HCT116 (cell line): ENCODE data around the gene TNFRSF14. TPM values are rescaled to one million over a fixed set of nuclear protein-coding genes. Genes with fewer than 3 reads are reported as not detected.

Source experiments
- ATAC-seq: fragments of 200-7000 bp; cut with Tn5 transposase; 2 replicates; pipeline ENCODE4 v1.9.1; 2020; ENCODE audit warnings: mild to moderate bottlenecking, moderate library complexity
- BruUV-seq: library from RNA; stranded (reverse); fragments of 400-500 nt; replicated peaks from 2 replicates; lab custom pipeline; 2021; lab: Mats Ljungman, UMichigan
- CTCF ChIA-PET: fragments of 300-600 bp; sonication (Branson Sonifier 250); formaldehyde crosslinking; loops from one replicate; lab custom pipeline; 2021; ENCODE audit warnings: antibody characterized with exemption; lab: Charles Lee
- POLR2A ChIA-PET: fragments of 300-600, 350-600 bp; sonication (Branson Sonifier 250); formaldehyde crosslinking; loops from one replicate; lab custom pipeline; 2021; ENCODE audit warnings: antibody characterized with exemption; lab: Charles Lee
- RAD21 ChIA-PET, 2 experiments: fragments of 300-600 bp; sonication (Branson Sonifier 250); formaldehyde crosslinking; loops; one replicate each; lab custom pipeline; 2023; ENCODE audit warnings: low total read pairs in 2 of 2; ENCODE audit not compliant: uncharacterized antibody in 2 of 2, unreplicated experiment in 2 of 2, low non-redundant PET in 1 of 2; lab: Charles Lee
- DNase-seq: peaks from one replicate; pipeline ENCODE4 v3.0.0-alpha.2; 2010; ENCODE audit warnings: low read depth, low spot score
- H2AFZ ChIP-seq: fragments of 200-600 bp; shearing (Covaris generic), sonication (generic); 2 replicates; pipeline ENCODE4 v1.6.1; 2017; ENCODE audit warnings: low read depth, mixed run types, mixed read lengths, antibody characterized with exemption, low read length; ENCODE audit not compliant: poor library complexity, severe bottlenecking
- H3K27ac ChIP-seq: 2 replicates; pipeline ENCODE4 v1.5.1; 2012; ENCODE audit warnings: low read depth, low read length
- H3K27me3 ChIP-seq: fragments of 200-600 bp; sonication (generic); 2 replicates; pipeline ENCODE4 v1.6.1; 2016; ENCODE audit warnings: mixed run types, low read length, mixed read lengths; ENCODE audit not compliant: insufficient read depth
- H3K36me3 ChIP-seq, 2 experiments: fragments of 200-500 bp in 1 of 2; fragments of 200-600 bp in 1 of 2; sonication (Bioruptor generic) in 1 of 2; sonication (generic) in 1 of 2; 2 replicates each; pipeline versions ENCODE4 v1.5.1 to v1.6.1; 2014 to 2016; ENCODE audit warnings: low read length in 2 of 2, inconsistent platforms in 1 of 2, mixed read lengths in 1 of 2, mixed run types in 1 of 2; ENCODE audit not compliant: insufficient read depth in 2 of 2, control insufficient read depth in 1 of 2
- H3K4me1 ChIP-seq, 2 experiments: fragments of 200-600 bp in 1 of 2; sonication (generic) in 1 of 2; 2 replicates each; pipeline versions ENCODE4 v1.5.1 to v1.6.1; 2012 to 2017; ENCODE audit warnings: low read length in 2 of 2, inconsistent platforms in 1 of 2, mild to moderate bottlenecking in 1 of 2, mixed read lengths in 1 of 2, mixed run types in 1 of 2, moderate library complexity in 1 of 2; ENCODE audit not compliant: insufficient read depth in 2 of 2, control insufficient read depth in 1 of 2
- H3K4me2 ChIP-seq: fragments of 200-600 bp; sonication (generic); 2 replicates; pipeline ENCODE4 v1.6.1; 2017; ENCODE audit warnings: mixed run types, low read length, mixed read lengths
- H3K4me3 ChIP-seq, 2 experiments: fragments of 200-600 bp in 1 of 2; sonication (generic) in 1 of 2; replicated peaks in 1 of 2; 2 replicates each; pipeline ENCODE4 v1.5.1; 2011 to 2016; ENCODE audit warnings: low read length in 2 of 2, control low read depth in 1 of 2, low read depth in 1 of 2, mild to moderate bottlenecking in 1 of 2, mixed read lengths in 1 of 2, mixed run types in 1 of 2
- H3K79me2 ChIP-seq: fragments of 200-600 bp; sonication (generic); 2 replicates; pipeline ENCODE4 v1.6.1; 2017; ENCODE audit warnings: mild to moderate bottlenecking, mixed run types, low read length, moderate library complexity, mixed read lengths; ENCODE audit not compliant: insufficient read depth
- H3K9ac ChIP-seq: fragments of 200-600 bp; sonication (generic); 2 replicates; pipeline ENCODE4 v1.6.1; 2016; ENCODE audit warnings: low read length, mixed read lengths
- H3K9me2 ChIP-seq: fragments of 200-600 bp; sonication (generic), shearing (Covaris generic); 2 replicates; pipeline ENCODE4 v1.6.1; 2017; ENCODE audit warnings: mixed run types, mild to moderate bottlenecking, moderate library complexity; ENCODE audit not compliant: insufficient read depth
- H3K9me3 ChIP-seq, 2 experiments: fragments of 200-500 bp in 1 of 2; fragments of 200-600 bp in 1 of 2; sonication (Bioruptor generic) in 1 of 2; sonication (generic) in 1 of 2; 2 replicates each; pipeline ENCODE4 v1.6.1; 2014 to 2017; ENCODE audit warnings: low read length in 2 of 2, mixed read lengths in 2 of 2, inconsistent platforms in 1 of 2, low read depth in 1 of 2, mild to moderate bottlenecking in 1 of 2, mixed run types in 1 of 2, moderate library complexity in 1 of 2; ENCODE audit not compliant: control insufficient read depth in 1 of 2, insufficient read depth in 1 of 2
- H4K20me1 ChIP-seq: fragments of 200-600 bp; sonication (generic), shearing (Covaris generic); 2 replicates; pipeline ENCODE4 v1.6.1; 2017; ENCODE audit warnings: mixed run types, mild to moderate bottlenecking, moderate library complexity; ENCODE audit not compliant: insufficient read depth
- CBX3 ChIP-seq: IDR thresholded peaks from 2 replicates; pipeline ENCODE4 v1.6.1; 2012; ENCODE audit warnings: low read depth
- CEBPB ChIP-seq: IDR thresholded peaks from 2 replicates; pipeline ENCODE4 v1.6.1; 2012; ENCODE audit warnings: low read depth
- CTCF ChIP-seq, 3 experiments: fragments of 200-600 bp in 1 of 3; sonication (generic) in 1 of 3; IDR thresholded peaks in 2 of 3; conservative IDR thresholded peaks in 1 of 3; 2 replicates each; pipeline ENCODE4 v1.5.1; 2012 to 2017; ENCODE audit warnings: low read depth in 2 of 3, low read length in 2 of 3, antibody characterized with exemption in 1 of 3, borderline replicate concordance in 1 of 3, control low read depth in 1 of 3, mild to moderate bottlenecking in 1 of 3, mixed read lengths in 1 of 3, mixed run types in 1 of 3, moderate library complexity in 1 of 3; ENCODE audit not compliant: insufficient read depth in 1 of 3
- EGR1 ChIP-seq: IDR thresholded peaks from 2 replicates; pipeline ENCODE4 v1.6.1; 2012; ENCODE audit warnings: low read depth
- ELF1 ChIP-seq: IDR thresholded peaks from 2 replicates; pipeline ENCODE4 v1.6.1; 2012; ENCODE audit warnings: low read depth, borderline replicate concordance
- EZH2 ChIP-seq: fragments of 200-600 bp; sonication (generic); IDR thresholded peaks from 2 replicates; pipeline ENCODE4 v1.6.1; 2017; ENCODE audit warnings: antibody characterized with exemption, mixed run types
- EZH2phosphoT487 ChIP-seq: fragments of 200-600 bp; IDR thresholded peaks from 2 replicates; pipeline ENCODE4 v1.6.1; 2018; ENCODE audit warnings: antibody characterized with exemption, borderline replicate concordance
- FOSL1 ChIP-seq: IDR thresholded peaks from 2 replicates; pipeline ENCODE4 v1.6.1; 2012; ENCODE audit warnings: low read depth
- JUND ChIP-seq: IDR thresholded peaks from 2 replicates; pipeline ENCODE4 v1.6.1; 2012
- POLR2A ChIP-seq: IDR thresholded peaks from 2 replicates; pipeline ENCODE4 v1.7.0; 2011; ENCODE audit warnings: borderline replicate concordance; ENCODE audit not compliant: insufficient read depth, insufficient read length; ENCODE audit errors: extremely low read depth
- RAD21 ChIP-seq: IDR thresholded peaks from 2 replicates; pipeline ENCODE4 v1.6.1; 2012; ENCODE audit warnings: low read depth, mild to moderate bottlenecking
- SRF ChIP-seq: IDR thresholded peaks from 2 replicates; pipeline ENCODE4 v1.6.1; 2012; ENCODE audit warnings: low read depth
- ZNF274 ChIP-seq: fragments of 200-500 bp; sonication (Bioruptor generic); IDR thresholded peaks from 2 replicates; pipeline ENCODE4 v1.6.1; 2014; ENCODE audit warnings: mild to moderate bottlenecking, low read depth, low read length, inconsistent platforms
- intact Hi-C: fragments of 100-400 bp; cut with micrococcal nuclease; formaldehyde crosslinking; loops from 2 replicates; pipeline ENCODE4 v1.10.0; 2022
- total RNA-seq: library from RNA; stranded (reverse); gene quantifications from one replicate; pipeline ENCODE4 v1.2.1, GENCODE V29; 2021; ENCODE audit not compliant: unreplicated experiment

Gene TNFRSF14
- total RNA-seq, 1 experiment from 2014 or later: 0.66 TPM

GRCh38 chr1:2542246-2542915 lies 13.8 kb upstream of the TNFRSF14 start (continued):
- TF ChIP-seq CTCF (IDR thresholded peaks at IDR 0.05 in 2 of 3, conservative IDR thresholded peaks at IDR 0.05 in 1 of 3; ENCODE audit: borderline replicate concordance in 1 of 3, insufficient read depth in 1 of 3, low read depth in 2 of 3, low read length in 2 of 3) (no peak), CBX3 (no peak), EGR1 (no peak), EZH2 (no peak), SRF (no peak)

- Histone ChIP-seq H3K9ac (no peak overlapping the region), H3K27ac (no peak overlapping the region; the same call in 1 of the 2 replicates), H3K4me1 (peaks cover 17 to 44% of the 10 kb centered on the region in 2 experiments), H2AFZ (no peak overlapping the region), H3K4me2 (no peak overlapping the region), H4K20me1 (no peaks in the 10 kb centered on the region), H3K9me3 (no peaks in the 10 kb centered on the region), H3K36me3 (no peaks in the 10 kb centered on the region)
- intact Hi-C loops: no loop called here
- CTCF ChIA-PET: no interaction called here
- ATAC-seq: no peak
- DNase-seq: no peak
- TF ChIP-seq CEBPB: no peak
- no peak for TF ChIP-seq EGR1
- TF ChIP-seq ELF1: no peak
- no peak for TF ChIP-seq EZH2phosphoT487
- no peak for TF ChIP-seq EZH2
- no peak for TF ChIP-seq SRF
- TF ChIP-seq POLR2A: no peak
- TF ChIP-seq FOSL1: no peak
- no peak for TF ChIP-seq RAD21
- TF ChIP-seq CTCF (IDR thresholded peaks at IDR 0.05 in 2 of 3, conservative IDR thresholded peaks at IDR 0.05 in 1 of 3; ENCODE audit: borderline replicate concordance in 1 of 3, insufficient read depth in 1 of 3, low read depth in 2 of 3, low read length in 2 of 3): no peak
- TF ChIP-seq JUND: no peak
- no peak for TF ChIP-seq ZNF274
- TF ChIP-seq, all 23 proteins: peak for 0
- H3K79me2 ChIP-seq: no peaks in the 10 kb centered on the region
- no TSS peak for BruUV-seq
- H3K4me3 ChIP-seq: no peak overlapping the region
- RAD21 ChIA-PET: no interaction called here
- no peaks in the 10 kb centered on the region for H3K9me2 ChIP-seq
- no peaks in the 10 kb centered on the region for H3K27me3 ChIP-seq
- POLR2A ChIA-PET: no interaction called here
Observed at GRCh38 chr1:2543543-2544092, 12.6 kb upstream of the TNFRSF14 start.
